Measurements from ENCODE around the gene CCP110. TPM values are rescaled to one million over a fixed set of nuclear protein-coding genes. Genes with fewer than 3 reads are reported as not detected.

Gene CCP110
- total RNA-seq, 1 donor from 2014 or later, result 11.3 TPM

GRCh38 chr16:19506965-19507364, 16.8 kb upstream of the CCP110 start:
- DNase-seq (ENCODE audit: low read depth, low spot score), result no peak

GRCh38 chr16:19507867-19508266, 15.9 kb upstream of the CCP110 start:
- DNase-seq (ENCODE audit: low read depth, low spot score), result no peak

GRCh38 chr16:19512297-19512696, 11.4 kb upstream of the CCP110 start:
- DNase-seq (ENCODE audit: low read depth, low spot score), result no peak

- DNase-seq (ENCODE audit: low read depth, low spot score), result no peak
Observed at GRCh38 chr16:19513377-19514053, 10.2 kb upstream of the CCP110 start.

GRCh38 chr16:19515757-19516156, 8.0 kb upstream of the CCP110 start:
- DNase-seq (ENCODE audit: low read depth, low spot score), result no peak

GRCh38 chr16:19517424-19518089, 6.2 kb upstream of the CCP110 start:
- DNase-seq (ENCODE audit: low read depth, low spot score), result no peak

- DNase-seq (ENCODE audit: low read depth, low spot score), result no peak
Observed at GRCh38 chr16:19518388-19518787, 5.4 kb upstream of the CCP110 start.

GRCh38 chr16:19520861-19521331, 2.8 kb upstream of the CCP110 start:
- peak; percentile 5 for DNase-seq (ENCODE audit: low read depth, low spot score)

- DNase-seq (ENCODE audit: low read depth, low spot score), result peak; percentile 64
Observed at GRCh38 chr16:19521471-19522396, 2.0 kb upstream of the CCP110 start, which contains the start of gene GDE1. TSS of gene GDE1 (minus strand) at chr16:19522098. CDS start at chr16:19521964, 134 bp downstream.

- DNase-seq (ENCODE audit: low read depth, low spot score), result no peak
Observed at GRCh38 chr16:19522397-19522732, 1.4 kb upstream of the CCP110 start.

GRCh38 chr16:19522760-19523159, 982 bp upstream of the CCP110 start:
- DNase-seq (ENCODE audit: low read depth, low spot score), result no peak

- DNase-seq (ENCODE audit: low read depth, low spot score), result no peak
Observed at GRCh38 chr16:19523184-19523558, 571 bp upstream of the CCP110 start.

GRCh38 chr16:19524356-19524615, 544 bp downstream of the CCP110 start:
- DNase-seq (ENCODE audit: low read depth, low spot score), result no peak

- DNase-seq (ENCODE audit: low read depth, low spot score), result no peak
Observed at GRCh38 chr16:19524616-19525384, 1.1 kb downstream of the CCP110 start.

GRCh38 chr16:19525385-19525723, 1.6 kb downstream of the CCP110 start:
- no peak for DNase-seq (ENCODE audit: low read depth, low spot score)

GRCh38 chr16:19527161-19527560, 3.4 kb downstream of the CCP110 start:
- DNase-seq (ENCODE audit: low read depth, low spot score), result no peak

GRCh38 chr16:19528666-19529065, 4.9 kb downstream of the CCP110 start:
- DNase-seq (ENCODE audit: low read depth, low spot score), result no peak

GRCh38 chr16:19532601-19533000, 8.9 kb downstream of the CCP110 start:
- DNase-seq (ENCODE audit: low read depth, low spot score), result no peak

- DNase-seq (ENCODE audit: low read depth, low spot score), result no peak
Observed at GRCh38 chr16:19540241-19540970, 16.7 kb downstream of the CCP110 start.

GRCh38 chr16:19542138-19542821, 18.5 kb downstream of the CCP110 start:
- no peak for DNase-seq (ENCODE audit: low read depth, low spot score)

Data from pulmonary artery endothelial cell (primary cell).